ENCODE data around the gene LENEP.
"Not testable (repeated sequence)": the region's sequence is repeated elsewhere in the genome, so short reads cannot be mapped to it uniquely, and the experiment has no call there.

The LENEP gene

GRCh38 chr1:154994269-154994587, 842 bp downstream of the LENEP start:
- Mint-ChIP-seq H3K27ac (no peak overlapping the region), H3K36me3 (peaks cover 4% of the 10 kb centered on the region), H3K27me3 (peaks cover 4% of the 10 kb centered on the region), H3K9me3 (no peaks in the 10 kb centered on the region), H3K4me1 (peaks cover 30% of the 10 kb centered on the region), H3K4me3 (no peak overlapping the region)
- DNase-seq: no peak
- CTCF ChIA-PET: interaction anchor here (0.6 to 8.8 kb wide), 10 partner anchors 10 to 213 kb away, joined by 3 to 72 read pairs (median 3); partner anchors contain the start of genes FLAD1 and PBXIP1

- no peak for DNase-seq
- Mint-ChIP-seq H3K4me1 (peaks cover 32% of the 10 kb centered on the region), H3K27ac (no peak overlapping the region), H3K9me3 (no peaks in the 10 kb centered on the region), H3K36me3 (peaks cover 2% of the 10 kb centered on the region), H3K27me3 (peaks cover 4% of the 10 kb centered on the region), H3K4me3 (no peak overlapping the region)
- CTCF ChIA-PET: interaction anchor here (0.6 to 8.8 kb wide), 10 partner anchors 10 to 212 kb away, joined by 3 to 72 read pairs (median 4); partner anchors contain the start of genes FLAD1, PBXIP1 and PYGO2
Measured at GRCh38 chr1:154994591-154994990, 1.2 kb downstream of the LENEP start.

- DNase-seq: peak; percentile 46
- not testable (repeated sequence) for H3K27ac Mint-ChIP-seq, H3K36me3 Mint-ChIP-seq, H3K27me3 Mint-ChIP-seq, H3K9me3 Mint-ChIP-seq, H3K4me3 Mint-ChIP-seq
- CTCF ChIA-PET: interaction anchor here (1.0 to 8.8 kb wide), 9 partner anchors 11 to 117 kb away, joined by 3 to 72 read pairs (median 5); partner anchors contain the start of genes FLAD1 and PYGO2
- peaks cover 38% of the 10 kb centered on the region for H3K4me1 Mint-ChIP-seq
Measured at GRCh38 chr1:154995301-154995983, 2.1 kb downstream of the LENEP start.

- CTCF ChIA-PET: interaction anchor here (0.9 to 8.8 kb wide), 11 partner anchors 12 to 47 kb away, joined by 3 to 72 read pairs (median 6); partner anchors contain the start of genes CKS1B, FLAD1, PBXIP1 and PYGO2
- no peak for DNase-seq
- Mint-ChIP-seq H3K36me3 (no peaks in the 10 kb centered on the region), H3K4me1 (peaks cover 38% of the 10 kb centered on the region), H3K9me3 (no peaks in the 10 kb centered on the region), H3K27ac (no peak overlapping the region), H3K27me3 (peaks cover 4% of the 10 kb centered on the region), H3K4me3 (peak overlapping the region; percentile 21)
Measured at GRCh38 chr1:154996966-154997701, 3.7 kb downstream of the LENEP start.

GRCh38 chr1:154998201-154998780, 4.9 kb downstream of the LENEP start:
- H3K27me3 Mint-ChIP-seq: peaks cover 4% of the 10 kb centered on the region
- H3K4me3 Mint-ChIP-seq: no peak overlapping the region
- peaks cover 38% of the 10 kb centered on the region for H3K4me1 Mint-ChIP-seq
- H3K9me3 Mint-ChIP-seq: no peaks in the 10 kb centered on the region
- H3K36me3 Mint-ChIP-seq: peaks cover under 1% of the 10 kb centered on the region
- CTCF ChIA-PET: interaction anchor here (1.0 to 8.8 kb wide), 18 partner anchors 10 to 87 kb away, joined by 3 to 72 read pairs (median 6); partner anchors contain the start of genes CKS1B, FLAD1, PBXIP1 and PMVK
- DNase-seq: no peak
- peak overlapping the region; percentile 62 for H3K27ac Mint-ChIP-seq

- Mint-ChIP-seq H3K4me1 (peaks cover 42% of the 10 kb centered on the region), H3K36me3 (peaks cover 4% of the 10 kb centered on the region), H3K27me3 (peaks cover 4% of the 10 kb centered on the region), H3K9me3 (no peaks in the 10 kb centered on the region), H3K4me3 (peak overlapping the region; percentile 73), H3K27ac (peak overlapping the region; percentile 85)
- peak; percentile 76 for DNase-seq
- CTCF ChIA-PET: interaction anchor here (1.0 to 8.8 kb wide), 18 partner anchors 9 to 87 kb away, joined by 3 to 72 read pairs (median 6); partner anchors contain the start of genes CKS1B, FLAD1, PBXIP1 and PMVK
Measured at GRCh38 chr1:154998818-154999570, 5.6 kb downstream of the LENEP start.

- peaks cover 6% of the 10 kb centered on the region for H3K36me3 Mint-ChIP-seq
- peak; percentile 54 for DNase-seq
- H3K4me3 Mint-ChIP-seq: peak overlapping the region; percentile 92
- CTCF ChIA-PET: interaction anchor here (1.0 to 8.8 kb wide), 18 partner anchors 8 to 440 kb away, joined by 3 to 72 read pairs (median 6); partner anchors contain the start of genes FLAD1, PBXIP1, PMVK and PYGO2
- peaks cover 4% of the 10 kb centered on the region for H3K27me3 Mint-ChIP-seq
- peaks cover 48% of the 10 kb centered on the region for H3K4me1 Mint-ChIP-seq
- peak overlapping the region; percentile 90 for H3K27ac Mint-ChIP-seq
- H3K9me3 Mint-ChIP-seq: no peaks in the 10 kb centered on the region
Measured at GRCh38 chr1:154999571-155000410, 6.4 kb downstream of the LENEP start.

- DNase-seq: peak; percentile 51
- Mint-ChIP-seq H3K27me3 (peaks cover 4% of the 10 kb centered on the region), H3K36me3 (peaks cover 6% of the 10 kb centered on the region), H3K4me1 (peaks cover 51% of the 10 kb centered on the region), H3K27ac (peak overlapping the region; percentile 95), H3K9me3 (no peaks in the 10 kb centered on the region), H3K4me3 (peak overlapping the region; percentile 92)
- CTCF ChIA-PET: interaction anchor here (1.0 to 8.8 kb wide), 10 partner anchors 11 to 441 kb away, joined by 3 to 72 read pairs (median 12); partner anchors contain the start of genes FLAD1, PBXIP1 and PYGO2
Measured at GRCh38 chr1:155000411-155000725, 7.0 kb downstream of the LENEP start.

GRCh38 chr1:155000726-155001424, 7.5 kb downstream of the LENEP start:
- Mint-ChIP-seq H3K27me3 (peaks cover 4% of the 10 kb centered on the region), H3K27ac (peak overlapping the region; percentile 95), H3K4me1 (peaks cover 56% of the 10 kb centered on the region), H3K36me3 (peaks cover 6% of the 10 kb centered on the region), H3K4me3 (peak overlapping the region; percentile 92), H3K9me3 (no peaks in the 10 kb centered on the region)
- peak; percentile 90 for DNase-seq
- CTCF ChIA-PET: interaction anchor here (1.0 to 8.8 kb wide), 12 partner anchors 11 to 441 kb away, joined by 3 to 72 read pairs (median 12); partner anchors contain the start of genes FLAD1, PBXIP1 and PYGO2

GRCh38 chr1:155001425-155001674, 8.0 kb downstream of the LENEP start:
- Mint-ChIP-seq H3K36me3 (peaks cover 6% of the 10 kb centered on the region), H3K4me3 (peak overlapping the region; percentile 92), H3K4me1 (peaks cover 57% of the 10 kb centered on the region), H3K27me3 (peaks cover 4% of the 10 kb centered on the region), H3K9me3 (no peaks in the 10 kb centered on the region), H3K27ac (peak overlapping the region; percentile 95)
- DNase-seq: no peak
- CTCF ChIA-PET: interaction anchor here (1.0 to 4.7 kb wide), 5 partner anchors 11 to 46 kb away, joined by 3 to 17 read pairs (median 15); partner anchors contain the start of gene PBXIP1

- peak; percentile 100 for DNase-seq
- H3K36me3 Mint-ChIP-seq: peaks cover 6% of the 10 kb centered on the region
- H3K4me1 Mint-ChIP-seq: peaks cover 61% of the 10 kb centered on the region
- CTCF ChIA-PET: interaction anchor here (1.0 to 4.7 kb wide), 5 partner anchors 11 to 47 kb away, joined by 3 to 17 read pairs (median 15); partner anchors contain the start of gene PBXIP1
- H3K9me3 Mint-ChIP-seq: no peaks in the 10 kb centered on the region
- peak overlapping the region; percentile 95 for H3K27ac Mint-ChIP-seq
- peaks cover 4% of the 10 kb centered on the region for H3K27me3 Mint-ChIP-seq
- peak overlapping the region; percentile 92 for H3K4me3 Mint-ChIP-seq
Measured at GRCh38 chr1:155001675-155002463, 8.5 kb downstream of the LENEP start.

Measured in activated naive CD4-positive, alpha-beta T cell treated with anti-CD3 and anti-CD28 coated beads, Interleukin-2, amount 10 ng/mL, durations not matched to agents 7 days and 5 days (primary cell).